Mesothelial cell of epicardium (in vitro differentiated cells): ENCODE measurements around the gene TBRG4. TPM values are rescaled to one million over a fixed set of nuclear protein-coding genes. Genes with fewer than 3 reads are reported as not detected.

Source experiments
- DNase-seq, 2 experiments: peaks; one replicate each; pipeline ENCODE4 v3.0.0; 2021; ENCODE audit warnings: low spot score in 2 of 2; ENCODE audit not compliant: unreplicated experiment in 2 of 2
- H3K27ac Mint-ChIP-seq: 2 replicates; pipeline ENCODE4 v1.8.0; 2021; ENCODE audit warnings: mixed read lengths
- H3K27me3 Mint-ChIP-seq: 2 replicates; pipeline ENCODE4 v1.8.0; 2021; ENCODE audit warnings: low read depth, mixed read lengths
- H3K36me3 Mint-ChIP-seq: 2 replicates; pipeline ENCODE4 v1.8.0; 2021; ENCODE audit warnings: mixed read lengths
- H3K4me1 Mint-ChIP-seq: 2 replicates; pipeline ENCODE4 v1.8.0; 2021; ENCODE audit warnings: mixed read lengths
- H3K4me3 Mint-ChIP-seq: 2 replicates; pipeline ENCODE4 v1.8.0; 2021; ENCODE audit warnings: mild to moderate bottlenecking, moderate library complexity, mixed read lengths
- H3K9me3 Mint-ChIP-seq: 2 replicates; pipeline ENCODE4 v1.8.0; 2021; ENCODE audit warnings: mixed read lengths
- total RNA-seq: library from RNA; stranded (reverse); gene quantifications from 3 replicates; pipeline ENCODE4 v1.2.1, GENCODE V29; 2021
- TF ChIP-seq, protein P1 (sequence below): fragments of 200-600 bp; sonication (generic); IDR thresholded peaks from one replicate; pipeline ENCODE4 v1.5.0; 2021; ENCODE audit warnings: antibody characterized with exemption; ENCODE audit not compliant: unreplicated experiment

Gene TBRG4
- total RNA-seq, 1 donor from 2014 or later: 68.1 TPM

DNA sequence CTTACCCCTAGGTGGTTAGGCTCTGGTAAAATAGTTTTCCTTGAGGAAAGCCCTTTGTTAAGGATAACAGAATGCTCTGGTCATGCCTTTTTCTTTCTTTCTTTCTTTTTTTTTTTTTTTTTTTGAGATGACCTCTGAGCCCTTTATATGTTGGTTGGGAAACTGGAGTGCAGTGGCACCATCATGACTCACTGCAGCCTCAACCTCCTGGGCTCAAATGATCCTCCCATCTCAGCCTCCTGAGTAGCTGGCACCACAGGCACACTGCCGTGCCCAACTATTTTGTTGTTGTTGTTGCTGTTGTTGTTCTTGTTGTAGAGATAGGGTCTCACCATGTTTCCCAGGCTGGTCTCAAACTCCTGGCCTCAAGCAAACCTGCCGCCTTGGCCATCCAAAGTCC lies 50.1 kb downstream of the TBRG4 start:
- TF ChIP-seq, protein P1, sequence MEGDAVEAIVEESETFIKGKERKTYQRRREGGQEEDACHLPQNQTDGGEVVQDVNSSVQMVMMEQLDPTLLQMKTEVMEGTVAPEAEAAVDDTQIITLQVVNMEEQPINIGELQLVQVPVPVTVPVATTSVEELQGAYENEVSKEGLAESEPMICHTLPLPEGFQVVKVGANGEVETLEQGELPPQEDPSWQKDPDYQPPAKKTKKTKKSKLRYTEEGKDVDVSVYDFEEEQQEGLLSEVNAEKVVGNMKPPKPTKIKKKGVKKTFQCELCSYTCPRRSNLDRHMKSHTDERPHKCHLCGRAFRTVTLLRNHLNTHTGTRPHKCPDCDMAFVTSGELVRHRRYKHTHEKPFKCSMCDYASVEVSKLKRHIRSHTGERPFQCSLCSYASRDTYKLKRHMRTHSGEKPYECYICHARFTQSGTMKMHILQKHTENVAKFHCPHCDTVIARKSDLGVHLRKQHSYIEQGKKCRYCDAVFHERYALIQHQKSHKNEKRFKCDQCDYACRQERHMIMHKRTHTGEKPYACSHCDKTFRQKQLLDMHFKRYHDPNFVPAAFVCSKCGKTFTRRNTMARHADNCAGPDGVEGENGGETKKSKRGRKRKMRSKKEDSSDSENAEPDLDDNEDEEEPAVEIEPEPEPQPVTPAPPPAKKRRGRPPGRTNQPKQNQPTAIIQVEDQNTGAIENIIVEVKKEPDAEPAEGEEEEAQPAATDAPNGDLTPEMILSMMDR: no peak
- DNase-seq: no peak
- Mint-ChIP-seq H3K9me3 (no peaks in the 10 kb centered on the region), H3K4me3 (no peak overlapping the region), H3K27ac (no peak overlapping the region), H3K4me1 (no peaks in the 10 kb centered on the region), H3K36me3 (peaks cover 21% of the 10 kb centered on the region), H3K27me3 (no peaks in the 10 kb centered on the region)

- Mint-ChIP-seq H3K4me3 (no peak overlapping the region), H3K27me3 (no peaks in the 10 kb centered on the region), H3K27ac (no peak overlapping the region), H3K36me3 (peaks cover 20% of the 10 kb centered on the region), H3K9me3 (peaks cover 7% of the 10 kb centered on the region), H3K4me1 (no peaks in the 10 kb centered on the region)
- DNase-seq: no peak
- TF ChIP-seq, protein P1: no peak
Measured at GRCh38 chr7:45060295-45060694, 51.2 kb downstream of the TBRG4 start.

GRCh38 chr7:45057878-45058277 lies 53.6 kb downstream of the TBRG4 start:
- TF ChIP-seq, protein P1: no peak
- Mint-ChIP-seq H3K36me3 (peaks cover 20% of the 10 kb centered on the region), H3K4me3 (no peak overlapping the region), H3K27ac (no peak overlapping the region), H3K4me1 (no peaks in the 10 kb centered on the region), H3K27me3 (no peaks in the 10 kb centered on the region), H3K9me3 (peaks cover 11% of the 10 kb centered on the region)
- DNase-seq: no peak

GRCh38 chr7:45055594-45056219 lies 55.8 kb downstream of the TBRG4 start:
- Mint-ChIP-seq H3K4me3 (no peak overlapping the region), H3K27ac (no peak overlapping the region), H3K9me3 (peaks cover 11% of the 10 kb centered on the region), H3K36me3 (peaks cover 23% of the 10 kb centered on the region), H3K4me1 (no peaks in the 10 kb centered on the region), H3K27me3 (no peaks in the 10 kb centered on the region)
- no peak for DNase-seq
- TF ChIP-seq, protein P1: no peak

GRCh38 chr7:45055016-45055415 lies 56.5 kb downstream of the TBRG4 start:
- H3K27me3 Mint-ChIP-seq: no peaks in the 10 kb centered on the region
- no peak overlapping the region for H3K27ac Mint-ChIP-seq
- peaks cover 28% of the 10 kb centered on the region for H3K36me3 Mint-ChIP-seq
- no peak overlapping the region for H3K4me3 Mint-ChIP-seq
- TF ChIP-seq, protein P1: no peak
- no peaks in the 10 kb centered on the region for H3K4me1 Mint-ChIP-seq
- peaks cover 11% of the 10 kb centered on the region for H3K9me3 Mint-ChIP-seq
- no peak for DNase-seq

GRCh38 chr7:45054442-45054841 lies 57.1 kb downstream of the TBRG4 start:
- DNase-seq: no peak
- H3K36me3 Mint-ChIP-seq: peaks cover 30% of the 10 kb centered on the region
- H3K4me3 Mint-ChIP-seq: no peak overlapping the region
- no peaks in the 10 kb centered on the region for H3K27me3 Mint-ChIP-seq
- H3K4me1 Mint-ChIP-seq: no peaks in the 10 kb centered on the region
- TF ChIP-seq, protein P1: no peak
- peaks cover 11% of the 10 kb centered on the region for H3K9me3 Mint-ChIP-seq
- H3K27ac Mint-ChIP-seq: no peak overlapping the region
